ENCODE results near the gene TM9SF3. TPM values are rescaled to one million over a fixed set of nuclear protein-coding genes. Genes with fewer than 3 reads are reported as not detected.

The TM9SF3 gene
- total and polyA plus RNA-seq, 2 of the 4 experiments (the other 2 are of a cell fraction) = 33.7 to 61.8 TPM

GRCh38 chr10:96598846-96599245, 12.0 kb upstream of the TM9SF3 start:
- Histone ChIP-seq H3K4me3 (ENCODE audit: insufficient read depth, low read depth, low read length) (no peak overlapping the region), H3K14ac (replicated peaks; ENCODE audit: low read depth, low read length) (no peak overlapping the region), H3K4me1 (ENCODE audit: control insufficient read depth, insufficient read depth, low read length) (no peaks in the 10 kb centered on the region), H2BK15ac (ENCODE audit: low read depth, low read length) (no peak overlapping the region), H3K9ac (ENCODE audit: low read depth, low read length) (no peak overlapping the region), H3K36me3 (ENCODE audit: control insufficient read depth, insufficient read depth, low read length) (no peaks in the 10 kb centered on the region), H2BK20ac (ENCODE audit: low read depth, low read length) (no peak overlapping the region), H3K27me3 (ENCODE audit: control insufficient read depth, insufficient read depth, low read length) (peaks cover 34% of the 10 kb centered on the region), H3K9me1 (ENCODE audit: insufficient read depth, low read length) (no peaks in the 10 kb centered on the region), H3K4me2 (ENCODE audit: low read depth, low read length) (no peak overlapping the region), H3K56ac (ENCODE audit: extremely low read depth, insufficient read depth, low read length) (no peak overlapping the region), H2BK5ac (ENCODE audit: low read depth, low read length, poor library complexity, severe bottlenecking) (no peak overlapping the region), H2AK5ac (ENCODE audit: low read depth, low read length) (no peak overlapping the region), H4K8ac (ENCODE audit: low read depth in 2 of 2, low read length in 2 of 2) (no peak overlapping the region), H3K4ac (ENCODE audit: low read depth, low read length) (no peak overlapping the region), H3K9me3 (ENCODE audit: control insufficient read depth, insufficient read depth, low read length) (peaks cover 7% of the 10 kb centered on the region), H3K79me1 (ENCODE audit: low read depth in 1 of 2, low read length in 2 of 2) (no peaks in the 10 kb centered on the region), H2AK9ac (replicated peaks; ENCODE audit: low read depth, low read length, poor library complexity) (no peak overlapping the region), H3K23ac (ENCODE audit: low read depth, low read length) (no peak overlapping the region), H3K27ac (ENCODE audit: insufficient read depth, low read length) (no peak overlapping the region), H4K20me1 (ENCODE audit: insufficient read depth, low read length) (no peaks in the 10 kb centered on the region), H3K18ac (ENCODE audit: low read depth, low read length) (no peak overlapping the region), H4K91ac (ENCODE audit: insufficient read depth, low read depth, low read length) (no peak overlapping the region), H2BK120ac (ENCODE audit: low read depth, low read length) (no peak overlapping the region), H2AFZ (replicated peaks; ENCODE audit: low read length, poor library complexity) (no peak overlapping the region), H4K5ac (ENCODE audit: low read depth, low read length) (no peak overlapping the region)
- POLR2A ChIA-PET (ENCODE audit: unreplicated experiment) = interaction anchor here (0.6 kb wide), 1 partner anchor 9 kb away, joined by 4 read pairs; no protein-coding TSS in a partner anchor
- intact Hi-C loops (cut with micrococcal nuclease) = no loop called here
- DNase-seq (no peak), ATAC-seq (ENCODE audit: low read depth) (no peak)
- dilution Hi-C loops (cut with HindIII; ENCODE audit: low sequenced_read_pairs, unreplicated experiment) = no loop called here
- WGBS, 2 experiments (ENCODE audit: extremely low coverage in 2 of 2, insufficient read length in 1 of 2) = 69% methylated on average over 3 of the region's 4 CpGs; no CpG with 5 or more reads in 1 of the 2 experiments
- CTCF ChIA-PET = interaction anchor here (1.3 kb wide), 1 partner anchor 12 kb away, joined by 3 read pairs; the partner anchor contains the start of gene TM9SF3
- TF ChIP-seq, protein P1, sequence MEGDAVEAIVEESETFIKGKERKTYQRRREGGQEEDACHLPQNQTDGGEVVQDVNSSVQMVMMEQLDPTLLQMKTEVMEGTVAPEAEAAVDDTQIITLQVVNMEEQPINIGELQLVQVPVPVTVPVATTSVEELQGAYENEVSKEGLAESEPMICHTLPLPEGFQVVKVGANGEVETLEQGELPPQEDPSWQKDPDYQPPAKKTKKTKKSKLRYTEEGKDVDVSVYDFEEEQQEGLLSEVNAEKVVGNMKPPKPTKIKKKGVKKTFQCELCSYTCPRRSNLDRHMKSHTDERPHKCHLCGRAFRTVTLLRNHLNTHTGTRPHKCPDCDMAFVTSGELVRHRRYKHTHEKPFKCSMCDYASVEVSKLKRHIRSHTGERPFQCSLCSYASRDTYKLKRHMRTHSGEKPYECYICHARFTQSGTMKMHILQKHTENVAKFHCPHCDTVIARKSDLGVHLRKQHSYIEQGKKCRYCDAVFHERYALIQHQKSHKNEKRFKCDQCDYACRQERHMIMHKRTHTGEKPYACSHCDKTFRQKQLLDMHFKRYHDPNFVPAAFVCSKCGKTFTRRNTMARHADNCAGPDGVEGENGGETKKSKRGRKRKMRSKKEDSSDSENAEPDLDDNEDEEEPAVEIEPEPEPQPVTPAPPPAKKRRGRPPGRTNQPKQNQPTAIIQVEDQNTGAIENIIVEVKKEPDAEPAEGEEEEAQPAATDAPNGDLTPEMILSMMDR (conservative IDR thresholded peaks at IDR 0.05; ENCODE audit: low read depth, low read length) = no peak
- TF ChIP-seq, protein P2, sequence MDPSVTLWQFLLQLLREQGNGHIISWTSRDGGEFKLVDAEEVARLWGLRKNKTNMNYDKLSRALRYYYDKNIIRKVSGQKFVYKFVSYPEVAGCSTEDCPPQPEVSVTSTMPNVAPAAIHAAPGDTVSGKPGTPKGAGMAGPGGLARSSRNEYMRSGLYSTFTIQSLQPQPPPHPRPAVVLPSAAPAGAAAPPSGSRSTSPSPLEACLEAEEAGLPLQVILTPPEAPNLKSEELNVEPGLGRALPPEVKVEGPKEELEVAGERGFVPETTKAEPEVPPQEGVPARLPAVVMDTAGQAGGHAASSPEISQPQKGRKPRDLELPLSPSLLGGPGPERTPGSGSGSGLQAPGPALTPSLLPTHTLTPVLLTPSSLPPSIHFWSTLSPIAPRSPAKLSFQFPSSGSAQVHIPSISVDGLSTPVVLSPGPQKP (IDR thresholded peaks at IDR 0.05; ENCODE audit: borderline replicate concordance, low read depth, low read length) = no peak
- TF ChIP-seq RAD21 (IDR thresholded peaks at IDR 0.05; ENCODE audit: low read length) (no peak), NFE2L2 (IDR thresholded peaks at IDR 0.05; ENCODE audit: low read depth, low read length) (no peak), MAZ (IDR thresholded peaks at IDR 0.05; ENCODE audit: borderline replicate concordance, low read depth, low read length) (no peak), FOS (IDR thresholded peaks at IDR 0.05; ENCODE audit: low read depth, low read length) (no peak)
- in situ Hi-C loops (cut with MboI; ENCODE audit: low sequenced_read_pairs) = no loop called here
- no TSS peak for BruUV-seq (replicated peaks)
